GM19099 (cell line): Measurements from ENCODE around the gene GPD1L.

Experiments used
- POLR2A ChIP-seq: IDR thresholded peaks from 3 replicates; pipeline ENCODE4 v1.6.1; 2011; ENCODE audit warnings: low read depth; ENCODE audit not compliant: insufficient read length; ENCODE audit errors: extremely low read depth

The GPD1L gene

DNA sequence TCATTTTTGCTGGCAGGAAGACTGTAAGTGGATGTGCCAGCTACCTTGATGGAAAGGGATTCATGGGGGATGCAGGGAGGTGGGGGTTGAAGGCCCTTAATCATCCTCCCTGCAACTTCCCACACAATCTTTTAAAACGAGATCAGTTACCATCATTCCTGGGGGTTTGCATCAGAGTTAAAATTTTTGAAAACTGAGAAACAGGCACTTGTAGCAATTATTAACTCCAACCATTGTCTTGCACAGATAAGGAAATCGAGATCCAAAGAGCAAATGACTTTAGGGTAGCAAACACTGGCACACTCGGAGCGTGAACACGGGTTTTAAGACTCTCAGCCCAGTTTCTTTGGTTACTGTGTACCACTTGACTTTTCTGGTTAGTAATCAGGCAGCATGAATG is 41.9 kb downstream of the GPD1L start:
- no peak for TF ChIP-seq POLR2A

DNA sequence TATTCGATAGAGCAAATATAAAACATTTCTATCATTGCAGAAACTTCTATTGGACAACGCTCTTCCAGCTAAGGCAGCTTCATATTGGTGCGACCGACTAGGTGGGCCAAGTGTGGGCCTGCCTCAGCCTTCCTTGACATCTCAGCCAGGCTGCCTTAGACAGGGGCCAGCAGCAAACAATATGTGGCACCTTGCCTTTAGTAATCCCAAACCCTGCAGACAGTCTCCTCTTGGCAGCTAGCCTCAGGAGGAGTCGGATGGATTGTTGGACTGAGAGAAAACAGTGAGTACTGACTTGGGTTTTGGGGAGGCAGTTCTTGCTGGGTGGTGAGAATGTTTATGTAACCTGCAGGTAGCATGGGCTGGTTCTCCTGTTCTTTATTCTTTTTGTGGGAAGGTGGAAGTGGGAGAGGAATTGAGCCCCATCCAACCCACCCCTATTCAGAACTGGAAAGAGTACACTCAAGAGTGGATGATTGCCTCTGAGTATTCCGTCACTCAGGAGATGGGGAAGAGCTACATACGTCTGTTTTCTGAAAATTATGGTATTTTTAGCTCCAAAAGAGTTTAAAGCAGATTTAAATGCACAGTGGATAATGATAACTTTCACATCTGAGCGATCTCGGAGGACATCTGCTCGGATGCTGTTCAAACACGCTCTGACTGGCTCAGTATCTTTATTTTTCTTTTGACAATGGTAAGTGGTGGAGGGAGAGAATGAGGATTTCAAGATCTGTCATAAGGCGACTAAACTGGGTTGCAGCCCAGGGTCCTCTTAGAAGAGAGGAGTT is 47.2 kb downstream of the GPD1L start:
- TF ChIP-seq POLR2A = no peak

DNA sequence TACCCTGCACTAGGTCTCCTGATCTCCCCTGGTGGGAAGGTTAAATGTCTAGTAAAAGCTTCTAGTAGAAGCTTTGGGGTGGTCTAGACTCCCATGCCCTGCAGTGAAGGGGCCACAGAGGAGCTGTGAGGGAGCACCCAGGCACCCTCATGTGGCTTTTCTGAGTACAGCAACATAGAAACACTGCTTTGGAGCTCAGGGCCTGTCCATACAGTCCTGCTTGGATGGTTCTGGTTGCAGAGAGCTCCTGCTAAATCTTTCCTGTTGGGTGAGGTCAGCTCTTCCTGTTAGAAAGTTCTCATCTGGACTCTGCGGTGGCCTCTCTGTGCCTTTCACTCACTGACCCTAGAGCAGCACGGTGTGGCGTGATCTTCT is 47.8 kb downstream of the GPD1L start:
- no peak for TF ChIP-seq POLR2A

- TF ChIP-seq POLR2A = no peak
Observed at GRCh38 chr3:32155117-32155516, 48.7 kb downstream of the GPD1L start.

DNA sequence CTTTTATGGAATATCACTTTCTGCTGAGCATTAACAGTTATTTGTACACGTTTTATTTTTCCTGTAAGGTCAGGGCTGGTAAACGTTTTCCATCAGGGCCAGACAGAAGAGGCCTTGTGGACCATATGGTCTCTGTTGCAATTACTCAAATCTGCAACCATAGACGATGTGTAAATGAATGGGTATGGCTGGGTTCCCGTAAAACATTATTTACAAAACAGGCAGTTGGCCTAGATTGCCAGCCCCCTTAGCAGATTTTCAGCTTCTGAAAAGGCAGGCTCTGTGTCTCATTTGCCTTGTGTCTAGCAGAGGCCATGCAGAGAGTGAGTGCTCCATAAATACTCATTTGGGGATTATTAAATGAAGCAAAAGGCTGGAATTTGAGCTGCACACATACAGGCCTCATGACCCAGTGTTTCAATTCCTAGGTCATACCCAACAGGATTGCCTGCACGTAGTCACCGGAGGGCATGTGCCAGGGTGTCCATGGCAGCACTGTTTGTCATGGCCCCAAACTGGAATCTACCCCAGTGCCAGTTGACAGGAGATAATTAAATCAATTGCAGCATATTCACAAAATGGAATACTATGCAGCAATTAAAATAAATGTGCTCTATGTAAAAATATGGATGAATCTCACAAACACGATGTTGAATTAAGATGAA is 51.3 kb downstream of the GPD1L start:
- TF ChIP-seq POLR2A = no peak

DNA sequence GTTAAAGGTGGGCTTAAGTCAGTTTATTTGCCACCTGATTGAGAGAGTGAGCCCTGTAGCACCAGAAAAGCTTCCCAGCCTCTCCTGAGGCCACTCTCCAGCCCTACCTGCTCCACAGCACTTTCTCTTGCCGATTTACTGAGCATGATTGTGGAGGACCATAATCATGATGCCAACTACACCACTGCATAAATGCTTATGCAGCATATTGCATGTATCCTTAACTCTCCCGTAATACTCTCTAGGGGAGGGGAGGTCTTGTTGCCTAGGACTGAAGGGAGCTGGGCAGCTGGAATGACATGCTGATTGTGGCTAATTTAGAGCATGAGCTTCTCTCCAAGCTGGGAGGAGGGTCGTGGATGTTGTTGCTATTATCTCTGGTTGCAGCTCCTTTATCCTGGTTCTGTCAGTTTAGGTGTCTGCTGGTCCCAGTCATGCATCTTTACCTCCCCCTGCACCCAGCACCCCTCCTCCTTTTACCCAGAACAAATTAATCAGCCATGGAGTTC is 54.3 kb downstream of the GPD1L start:
- TF ChIP-seq POLR2A = no peak

DNA sequence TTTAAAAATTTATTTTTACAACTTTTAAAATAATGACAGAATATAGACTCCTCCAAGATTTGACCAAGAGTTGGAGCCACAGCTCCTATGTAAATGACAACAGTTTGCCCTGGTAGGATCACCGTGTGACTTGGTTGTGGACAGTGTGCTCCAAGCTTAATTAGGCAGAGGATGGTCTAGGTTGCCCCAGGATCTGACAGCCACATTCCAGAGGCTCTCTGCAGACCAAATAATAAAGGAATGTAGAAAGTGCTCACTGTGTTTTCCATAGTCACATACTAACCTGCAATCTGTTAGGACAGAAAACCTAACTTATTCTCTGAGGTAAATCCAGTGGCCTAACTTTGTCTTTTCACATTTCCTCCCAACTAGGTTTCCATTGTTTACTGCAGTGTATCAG is 59.0 kb downstream of the GPD1L start:
- no peak for TF ChIP-seq POLR2A

- no peak for TF ChIP-seq POLR2A
Observed at GRCh38 chr3:32166654-32167053, 60.2 kb downstream of the GPD1L start.

DNA sequence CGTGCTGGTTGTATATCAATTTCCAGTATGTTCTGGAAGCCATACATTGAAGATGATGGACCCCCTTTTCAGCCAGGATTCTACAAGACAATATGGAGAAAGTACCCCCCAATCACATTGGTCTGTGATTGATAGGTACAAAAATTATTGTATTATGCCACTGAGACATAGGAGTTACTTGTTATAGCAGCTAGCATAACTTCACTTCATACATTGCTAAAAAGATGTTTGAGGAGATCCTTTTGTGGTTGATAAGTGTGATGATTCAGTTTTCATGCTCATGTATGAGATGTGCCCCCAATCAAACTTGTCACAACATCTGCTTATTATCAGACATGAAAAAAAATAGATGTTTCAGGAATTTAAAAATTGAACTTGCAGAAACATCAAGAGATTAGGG is 66.0 kb downstream of the GPD1L start:
- TF ChIP-seq POLR2A = no peak

DNA sequence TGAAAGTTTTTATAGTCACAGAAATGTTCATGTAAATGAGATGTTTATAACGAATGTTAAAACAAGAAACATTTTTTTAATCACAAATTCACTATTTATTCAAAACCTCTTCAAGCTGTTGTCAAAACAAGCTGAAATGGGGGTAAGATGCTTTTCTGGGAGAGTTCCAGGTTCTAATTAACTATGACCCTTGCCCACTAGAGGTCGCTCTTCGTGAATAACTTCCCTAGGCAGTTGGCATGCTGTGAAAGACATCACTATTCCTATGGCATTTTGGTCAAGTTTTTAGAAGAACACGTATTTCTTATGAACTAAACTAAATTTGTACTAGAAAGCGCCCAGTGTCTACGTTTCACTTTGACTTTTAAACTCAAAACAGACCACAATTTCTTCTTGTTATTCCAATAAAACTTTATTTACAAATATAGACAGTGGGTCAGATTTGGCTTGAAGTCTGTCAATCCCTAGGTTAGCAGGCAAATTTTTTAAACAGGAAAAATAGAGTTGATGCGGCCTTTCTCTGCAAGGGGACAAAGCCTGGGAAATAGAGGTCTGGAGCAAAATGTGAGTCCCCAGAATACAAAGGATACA is 69.3 kb downstream of the GPD1L start:
- TF ChIP-seq POLR2A = no peak

- no peak for TF ChIP-seq POLR2A
Observed at GRCh38 chr3:32176989-32177701, 70.7 kb downstream of the GPD1L start.

DNA sequence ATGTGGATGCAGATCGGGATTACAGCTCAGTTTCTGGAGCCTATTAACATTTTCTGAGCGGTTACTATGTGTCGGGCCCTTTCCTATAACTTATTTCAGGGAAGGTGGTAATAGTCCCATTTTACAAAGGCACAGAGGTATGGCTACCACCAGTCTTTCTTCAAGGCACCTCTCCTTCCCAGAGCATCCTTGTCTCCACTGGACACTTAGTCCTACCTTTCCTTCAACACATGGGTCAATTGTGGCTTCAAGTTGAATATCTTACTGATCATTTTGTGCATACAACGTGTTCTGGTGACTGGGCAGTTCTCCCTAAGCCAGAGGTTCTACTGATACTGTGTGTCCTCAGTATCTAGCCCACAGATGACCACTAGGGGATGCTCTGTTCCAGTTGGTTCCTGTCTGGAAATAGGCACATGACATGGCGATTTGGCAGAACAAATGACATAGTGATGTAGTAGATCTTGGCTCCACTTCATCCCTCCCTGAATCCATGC is 71.3 kb downstream of the GPD1L start:
- TF ChIP-seq POLR2A = no peak

DNA sequence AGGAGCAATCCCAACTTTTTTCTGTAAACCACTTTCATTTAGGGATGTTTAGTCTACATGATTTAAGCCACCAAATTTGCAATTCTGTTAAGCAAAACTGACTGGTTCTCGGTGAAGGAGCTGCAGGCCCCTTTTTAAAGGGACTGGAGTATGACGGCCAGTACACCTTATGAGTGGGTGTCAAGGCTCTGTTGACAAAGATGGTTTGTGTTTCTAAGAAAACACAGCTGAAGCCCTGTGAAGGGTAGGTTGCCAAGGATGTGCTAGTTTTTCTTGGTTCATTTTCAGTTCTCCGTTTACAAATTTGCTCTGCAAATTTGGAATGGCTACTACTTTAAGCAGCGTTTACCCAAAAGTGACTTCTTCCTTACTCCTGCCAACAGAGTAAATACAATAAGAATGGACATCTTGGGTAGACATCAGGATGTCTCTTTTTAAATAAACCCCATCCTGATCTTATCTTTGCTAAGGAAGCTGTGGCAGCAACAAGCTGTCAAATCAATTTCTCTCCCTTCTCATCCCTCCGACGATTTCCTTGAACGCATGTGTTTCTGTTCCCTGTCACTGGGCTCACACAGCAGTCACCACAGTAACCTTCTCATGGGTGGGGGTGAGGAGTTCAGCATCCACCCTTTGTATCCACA is 73.8 kb downstream of the GPD1L start:
- TF ChIP-seq POLR2A = no peak

GRCh38 chr3:32181365-32181764 is 74.9 kb downstream of the GPD1L start:
- TF ChIP-seq POLR2A = no peak

DNA sequence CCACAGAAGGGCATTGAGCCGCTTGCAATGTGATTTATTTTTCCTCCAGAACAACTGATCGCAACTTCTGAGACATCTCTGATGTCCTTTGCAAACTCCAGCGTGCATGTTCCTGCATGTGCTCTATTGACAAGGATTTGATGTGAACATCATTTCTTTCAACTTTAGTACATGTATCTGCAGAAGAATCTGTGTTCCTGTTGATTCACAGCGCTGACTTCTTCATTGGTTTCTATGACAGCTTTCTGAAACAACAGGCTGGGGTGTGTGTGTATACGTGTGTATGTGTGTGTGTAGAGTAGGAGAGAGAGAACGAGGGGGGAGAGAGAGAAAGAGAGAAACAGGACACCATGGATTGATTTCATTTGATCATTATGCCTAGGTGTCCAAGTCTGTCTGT is 75.4 kb downstream of the GPD1L start:
- TF ChIP-seq POLR2A = no peak
